ENCODE data around the gene MARCHF3. TPM values are rescaled to one million over a fixed set of nuclear protein-coding genes. Genes with fewer than 3 reads are reported as not detected.

Gene MARCHF3, protein sequence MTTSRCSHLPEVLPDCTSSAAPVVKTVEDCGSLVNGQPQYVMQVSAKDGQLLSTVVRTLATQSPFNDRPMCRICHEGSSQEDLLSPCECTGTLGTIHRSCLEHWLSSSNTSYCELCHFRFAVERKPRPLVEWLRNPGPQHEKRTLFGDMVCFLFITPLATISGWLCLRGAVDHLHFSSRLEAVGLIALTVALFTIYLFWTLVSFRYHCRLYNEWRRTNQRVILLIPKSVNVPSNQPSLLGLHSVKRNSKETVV
- 9.0 and 11.9 TPM in 2 replicates for total RNA-seq (2016; rRNA removed; fragmentation: Illumina TruSeq; extraction: Trizol)
- total RNA-seq (2016; cell fraction: cytosol; rRNA removed; fragmentation: Illumina TruSeq; extraction: Trizol; ENCODE audit: low read depth): 16.8 and 18.3 TPM in 2 replicates
- total RNA-seq (2016; cell fraction: insoluble cytoplasmic fraction; rRNA removed; fragmentation: Illumina TruSeq; extraction: Trizol): 10.2 and 12.7 TPM in 2 replicates
- 20.1 and 23.6 TPM in 2 replicates for total RNA-seq (2016; cell fraction: membrane; rRNA removed; fragmentation: Illumina TruSeq; extraction: Trizol)
- total RNA-seq (2016; cell fraction: nucleus; rRNA removed; fragmentation: Illumina TruSeq; extraction: Trizol): 8.5 and 10.1 TPM in 2 replicates
- polyA plus RNA-seq (2011; rRNA removed): 4.3 and 4.8 TPM in 2 replicates
- 3.3 and 4.3 TPM in 2 replicates for polyA plus RNA-seq (2011; cell fraction: cytosol; rRNA removed)
- polyA plus RNA-seq (2011; cell fraction: nucleus; rRNA removed): 2.8 and 3.5 TPM in 2 replicates
- polyA plus RNA-seq (2012): 1.4 and 3.0 TPM in 2 replicates
- 10.2 and 16.4 TPM in 2 replicates for polyA plus RNA-seq (2016; cell fraction: cytosol; fragmentation: Illumina TruSeq; extraction: Trizol; ENCODE audit: low read depth)
- 8.3 and 11.1 TPM in 2 replicates for polyA plus RNA-seq (2016; cell fraction: insoluble cytoplasmic fraction; fragmentation: Illumina TruSeq; extraction: Trizol; ENCODE audit: low read depth)
- 17.2 and 19.6 TPM in 2 replicates for polyA plus RNA-seq (2016; cell fraction: membrane; fragmentation: Illumina TruSeq; extraction: Trizol; ENCODE audit: low read depth)
- polyA plus RNA-seq (2016; cell fraction: nucleus; fragmentation: Illumina TruSeq; extraction: Trizol; ENCODE audit: insufficient read depth, low read depth): 6.8 and 8.9 TPM in 2 replicates
- polyA minus RNA-seq (2011; rRNA and poly(A)+ RNA removed; ENCODE audit: low replicate concordance): 1.9 and 10.3 TPM in 2 replicates
- 1.4 and 3.9 TPM in 2 replicates for polyA minus RNA-seq (2011; cell fraction: cytosol; rRNA and poly(A)+ RNA removed)
- 4.5 and 7.2 TPM in 2 replicates for polyA minus RNA-seq (2011; cell fraction: nucleus; rRNA and poly(A)+ RNA removed)
- Bru-seq, nascent RNA: percentile 54 among the genes with signal in this experiment
- BruChase-seq, experiment 1, labeled RNA remaining after a 6-hour chase: percentile 46 among the genes with signal in this experiment
- percentile 52 among the genes with signal in this experiment for BruChase-seq, experiment 2, labeled RNA remaining after a 2-hour chase
- long read RNA-seq, experiment 1, full-length matches to known transcripts: 13 of 14 reads
- long read RNA-seq, experiment 1, partial matches to known transcripts: 1 of 14 reads
- long read RNA-seq, experiment 1, other reads (novel, unspliced or antisense): 0 of 14 reads
- long read RNA-seq, experiment 2, full-length matches to known transcripts: 9 of 15 reads
- long read RNA-seq, experiment 2, partial matches to known transcripts: 0 of 15 reads
- long read RNA-seq, experiment 2, other reads (novel, unspliced or antisense): 6 of 15 reads

DNA sequence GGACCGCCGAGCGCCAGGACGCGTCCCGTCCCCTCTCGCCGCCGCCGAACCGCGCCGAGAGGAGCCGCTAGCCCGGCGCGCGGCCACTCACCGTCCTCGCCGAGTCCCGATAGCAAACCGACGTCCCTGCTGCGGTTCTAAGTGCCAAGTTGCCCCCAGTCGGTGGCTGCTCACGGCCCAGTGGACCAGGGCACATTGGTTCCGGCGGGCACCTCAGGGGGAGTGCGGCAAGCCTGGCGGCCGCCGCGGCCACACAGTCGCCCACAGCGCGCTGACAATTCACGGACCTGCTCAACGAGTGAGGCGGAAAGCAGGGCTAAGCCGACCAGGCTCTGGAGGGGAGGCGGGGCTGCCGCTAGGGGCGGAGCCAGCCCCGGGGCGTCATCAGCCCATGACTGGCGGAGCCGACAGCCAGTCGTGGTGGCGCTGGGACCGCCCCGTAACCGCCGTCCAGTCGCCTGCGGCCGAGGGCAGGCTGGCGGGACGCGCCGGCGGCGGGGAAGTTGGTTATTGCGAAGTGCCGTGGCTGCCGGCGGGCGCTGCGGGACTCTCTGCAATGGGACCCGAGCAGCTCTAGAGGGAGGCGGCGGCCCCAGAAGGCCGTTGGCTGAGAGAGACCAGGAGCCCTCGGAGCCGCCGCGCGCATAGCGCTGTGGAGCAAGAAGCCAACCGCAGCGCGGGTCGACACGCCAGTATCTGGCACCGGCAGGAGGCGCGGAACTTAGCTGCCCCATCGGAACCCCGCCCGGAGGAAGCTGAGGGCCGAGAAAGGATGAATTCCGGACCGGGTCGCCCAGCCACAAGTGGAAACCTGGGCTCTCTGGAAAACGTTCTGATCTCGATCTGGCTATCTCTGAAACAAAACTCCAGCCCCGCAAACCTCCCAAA, at the start of gene MARCHF3:
Gene MARCHF3 (minus strand): TSS at position 300 of the 888 bp plus-strand sequence. CDS start 112,387 bp downstream, outside the sequence.
- Histone ChIP-seq H3K4me2 (ENCODE audit: low read depth, low read length) (peak within 1 kb of the TSS; percentile 88), H3K79me2 (ENCODE audit: insufficient read depth, low read length) (no peaks in the 10 kb centered on the region), H3K36me3 (replicated peaks in 1 of 2; ENCODE audit: control insufficient read depth in 1 of 2, insufficient read depth in 2 of 2, low read length in 2 of 2) (no peaks in the 10 kb centered on the region), H4K20me1 (ENCODE audit: insufficient read depth, low read length) (no peaks in the 10 kb centered on the region), H2AFZ (ENCODE audit: low read length) (no peak within 1 kb of the TSS), H3K27ac (ENCODE audit: extremely low read length, insufficient read depth, low read length) (peak within 1 kb of the TSS; percentile 78), H3K9ac (ENCODE audit: insufficient read depth, low read depth, low read length) (peak within 1 kb of the TSS; percentile 79), H3K4me1 (ENCODE audit: insufficient read depth, low read length) (peaks cover 54% of the 10 kb centered on the region), H3K27me3 (ENCODE audit: control insufficient read depth in 1 of 2, insufficient read depth in 2 of 2, low read length in 2 of 2) (no peaks in the 10 kb centered on the region), H3K9me3 (ENCODE audit: low read length) (no peaks in the 10 kb centered on the region), H3K4me3 (replicated peaks in 1 of 3; ENCODE audit: insufficient read depth in 1 of 3, low read depth in 2 of 3, low read length in 3 of 3) (peak within 1 kb of the TSS; percentile 60 to 90 (median 88))
- CTCF ChIA-PET (ENCODE audit: low intra/inter-chr PET ratio, low total read pairs): no interaction called here
- no TSS peak for BruUV-seq (replicated peaks)
- POLR2A ChIA-PET: interaction anchor here (1.0 to 3.5 kb wide), 6 partner anchors 10 to 167 kb away, joined by 3 to 23 read pairs (median 4); partner anchors contain the start of gene C5orf63
- ATAC-seq: peak; percentile 94
- FAIRE-seq: peak; percentile 21
- no CpG with 5 or more reads among the region's 97 CpGs for WGBS (ENCODE audit: low lambda C conversion rate)
- intact Hi-C loops (cut with micrococcal nuclease; ENCODE audit: unreplicated experiment): loop anchor here (2.0 to 5.0 kb wide), 2 partner anchors 167 to 374 kb away; no protein-coding TSS in a partner anchor
- in situ Hi-C loops (cut with HindIII; ENCODE audit: extremely low pct_ligation_motif_present, low pct_unique_long_range_greater_than_20kb): loop anchor here (25.0 kb wide), 1 partner anchor 368 kb away; no protein-coding TSS in a partner anchor
- peak; percentile 85 for DNase-seq (ENCODE audit: low spot score)
- TF ChIP-seq HNRNPH1 (optimal IDR thresholded peaks at IDR 0.05; ENCODE audit: low read depth, low read length) (no peak), JARID2 (CRISPR knock-in tag; IDR thresholded peaks at IDR 0.05; ENCODE audit: insufficient replicate concordance) (no peak), BRCA1 (CRISPR knock-in tag; IDR thresholded peaks at IDR 0.05) (peak; percentile 48; the same call in 1 of the 2 replicates), ZNF24 (IDR thresholded peaks at IDR 0.05) (no peak), SP4 (CRISPR knock-in tag; IDR thresholded peaks at IDR 0.05) (peak; percentile 99)
- TF ChIP-seq, protein P1, sequence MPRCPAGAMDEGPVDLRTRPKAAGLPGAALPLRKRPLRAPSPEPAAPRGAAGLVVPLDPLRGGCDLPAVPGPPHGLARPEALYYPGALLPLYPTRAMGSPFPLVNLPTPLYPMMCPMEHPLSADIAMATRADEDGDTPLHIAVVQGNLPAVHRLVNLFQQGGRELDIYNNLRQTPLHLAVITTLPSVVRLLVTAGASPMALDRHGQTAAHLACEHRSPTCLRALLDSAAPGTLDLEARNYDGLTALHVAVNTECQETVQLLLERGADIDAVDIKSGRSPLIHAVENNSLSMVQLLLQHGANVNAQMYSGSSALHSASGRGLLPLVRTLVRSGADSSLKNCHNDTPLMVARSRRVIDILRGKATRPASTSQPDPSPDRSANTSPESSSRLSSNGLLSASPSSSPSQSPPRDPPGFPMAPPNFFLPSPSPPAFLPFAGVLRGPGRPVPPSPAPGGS (CRISPR knock-in tag; IDR thresholded peaks at IDR 0.05): peak; percentile 72
- TF ChIP-seq, protein P2, sequence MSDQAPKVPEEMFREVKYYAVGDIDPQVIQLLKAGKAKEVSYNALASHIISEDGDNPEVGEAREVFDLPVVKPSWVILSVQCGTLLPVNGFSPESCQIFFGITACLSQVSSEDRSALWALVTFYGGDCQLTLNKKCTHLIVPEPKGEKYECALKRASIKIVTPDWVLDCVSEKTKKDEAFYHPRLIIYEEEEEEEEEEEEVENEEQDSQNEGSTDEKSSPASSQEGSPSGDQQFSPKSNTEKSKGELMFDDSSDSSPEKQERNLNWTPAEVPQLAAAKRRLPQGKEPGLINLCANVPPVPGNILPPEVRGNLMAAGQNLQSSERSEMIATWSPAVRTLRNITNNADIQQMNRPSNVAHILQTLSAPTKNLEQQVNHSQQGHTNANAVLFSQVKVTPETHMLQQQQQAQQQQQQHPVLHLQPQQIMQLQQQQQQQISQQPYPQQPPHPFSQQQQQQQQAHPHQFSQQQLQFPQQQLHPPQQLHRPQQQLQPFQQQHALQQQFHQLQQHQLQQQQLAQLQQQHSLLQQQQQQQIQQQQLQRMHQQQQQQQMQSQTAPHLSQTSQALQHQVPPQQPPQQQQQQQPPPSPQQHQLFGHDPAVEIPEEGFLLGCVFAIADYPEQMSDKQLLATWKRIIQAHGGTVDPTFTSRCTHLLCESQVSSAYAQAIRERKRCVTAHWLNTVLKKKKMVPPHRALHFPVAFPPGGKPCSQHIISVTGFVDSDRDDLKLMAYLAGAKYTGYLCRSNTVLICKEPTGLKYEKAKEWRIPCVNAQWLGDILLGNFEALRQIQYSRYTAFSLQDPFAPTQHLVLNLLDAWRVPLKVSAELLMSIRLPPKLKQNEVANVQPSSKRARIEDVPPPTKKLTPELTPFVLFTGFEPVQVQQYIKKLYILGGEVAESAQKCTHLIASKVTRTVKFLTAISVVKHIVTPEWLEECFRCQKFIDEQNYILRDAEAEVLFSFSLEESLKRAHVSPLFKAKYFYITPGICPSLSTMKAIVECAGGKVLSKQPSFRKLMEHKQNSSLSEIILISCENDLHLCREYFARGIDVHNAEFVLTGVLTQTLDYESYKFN (CRISPR knock-in tag; conservative IDR thresholded peaks at IDR 0.05): no peak; the same call in none of the 2 replicates
- TF ChIP-seq, protein P3, sequence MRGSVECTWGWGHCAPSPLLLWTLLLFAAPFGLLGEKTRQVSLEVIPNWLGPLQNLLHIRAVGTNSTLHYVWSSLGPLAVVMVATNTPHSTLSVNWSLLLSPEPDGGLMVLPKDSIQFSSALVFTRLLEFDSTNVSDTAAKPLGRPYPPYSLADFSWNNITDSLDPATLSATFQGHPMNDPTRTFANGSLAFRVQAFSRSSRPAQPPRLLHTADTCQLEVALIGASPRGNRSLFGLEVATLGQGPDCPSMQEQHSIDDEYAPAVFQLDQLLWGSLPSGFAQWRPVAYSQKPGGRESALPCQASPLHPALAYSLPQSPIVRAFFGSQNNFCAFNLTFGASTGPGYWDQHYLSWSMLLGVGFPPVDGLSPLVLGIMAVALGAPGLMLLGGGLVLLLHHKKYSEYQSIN (CRISPR knock-in tag; IDR thresholded peaks at IDR 0.05; ENCODE audit: borderline replicate concordance): no peak
